GM12878 (cell line): Measurements from ENCODE around the gene OTUD5. TPM values are rescaled to one million over a fixed set of nuclear protein-coding genes. Genes with fewer than 3 reads are reported as not detected.

Source experiments
- BMI1 ChIP-seq: fragments of 450-650 bp; IDR thresholded peaks from 2 replicates; pipeline ENCODE4 v1.6.1; 2016; ENCODE audit warnings: mild to moderate bottlenecking, moderate library complexity, borderline replicate concordance
- EZH2 ChIP-seq: IDR thresholded peaks from 2 replicates; pipeline ENCODE4 v1.6.1; 2012; ENCODE audit warnings: low read depth, mild to moderate bottlenecking, control low read depth, inconsistent platforms, low read length, borderline replicate concordance; ENCODE audit not compliant: control insufficient read depth
- FOXM1 ChIP-seq: IDR thresholded peaks from 2 replicates; pipeline ENCODE4 v1.6.1; 2012; ENCODE audit warnings: low read depth, mild to moderate bottlenecking, inconsistent platforms, low read length, moderate library complexity
- GABPA ChIP-seq: IDR thresholded peaks from 2 replicates; pipeline ENCODE4 v1.6.1; 2014; ENCODE audit warnings: antibody characterized with exemption, low read depth, mild to moderate bottlenecking, inconsistent platforms
- POLR2AphosphoS2 ChIP-seq: IDR thresholded peaks from 2 replicates; pipeline ENCODE4 v1.6.1; 2011; ENCODE audit warnings: low read depth, mild to moderate bottlenecking, low read length, improper control_type of control experiment, moderate library complexity
- POLR2AphosphoS5 ChIP-seq: IDR thresholded peaks from 2 replicates; pipeline ENCODE4 v1.6.1; 2011; ENCODE audit warnings: mild to moderate bottlenecking, low read length, inconsistent platforms
- RBBP5 ChIP-seq: fragments of 200-600 bp; sonication (generic); conservative IDR thresholded peaks from 2 replicates; pipeline ENCODE4 v1.6.1; 2016
- RELA ChIP-seq: fragments of 450-650 bp; IDR thresholded peaks from 2 replicates; pipeline ENCODE4 v1.8.0; 2014; ENCODE audit warnings: borderline replicate concordance; ENCODE audit not compliant: partially characterized antibody
- SIX5 ChIP-seq: IDR thresholded peaks from 2 replicates; pipeline ENCODE4 v1.6.1; 2011; ENCODE audit warnings: mild to moderate bottlenecking, low read depth, low read length, moderate library complexity; ENCODE audit not compliant: severe bottlenecking
- STAT1 ChIP-seq: fragments of 450-650 bp; conservative IDR thresholded peaks from 2 replicates; pipeline ENCODE4 v1.6.1; 2014; ENCODE audit warnings: antibody characterized with exemption, mild to moderate bottlenecking
- YBX1 ChIP-seq: fragments of 450-650 bp; IDR thresholded peaks from 2 replicates; pipeline ENCODE4 v1.6.1; 2016; ENCODE audit warnings: antibody characterized with exemption
- ZZZ3 ChIP-seq: IDR thresholded peaks from 2 replicates; pipeline ENCODE4 v1.6.1; 2011; ENCODE audit warnings: low read depth; ENCODE audit not compliant: control insufficient read depth, insufficient read length
- polyA plus RNA-seq, 11 experiments: library from polyadenylated mRNA; depleted of rRNA in 4 of 11; unstranded in 6 of 11; stranded (reverse) in 5 of 11; fragments of >200 nt; fragmentation: Nextera tagmentation in 4 of 11; fragmentation: Illumina TruSeq in 1 of 11; extraction: Ambion mirVana in 4 of 11; extraction: Trizol in 1 of 11; gene quantifications; 1 replicate in 1 of 11; 2 replicates in 10 of 11; pipeline versions ENCODE4 v1.2.1 to v1.2.3, GENCODE V29; 2011 to 2016; ENCODE audit warnings: inconsistent platforms in 2 of 11, missing spikeins in 2 of 11, low read depth in 1 of 11
- total RNA-seq, 4 experiments: library from RNA; depleted of rRNA in 3 of 4; stranded (reverse); fragments of >200 nt in 3 of 4; fragmentation: Illumina TruSeq in 1 of 4; extraction: Trizol in 1 of 4; gene quantifications; 2 replicates each; pipeline versions ENCODE4 v1.2.1 to v1.2.3, GENCODE V29; 2013 to 2021
- TF ChIP-seq, protein P1 (sequence below): fragments of 450-650 bp; IDR thresholded peaks from 2 replicates; pipeline ENCODE4 v1.6.1; 2017; ENCODE audit warnings: mild to moderate bottlenecking, moderate library complexity
- TF ChIP-seq, protein P2 (sequence below): fragments of 450-650 bp; conservative IDR thresholded peaks from 2 replicates; pipeline ENCODE4 v1.6.1; 2017; ENCODE audit warnings: mild to moderate bottlenecking, moderate library complexity
- TF ChIP-seq, protein P3 (sequence below): fragments of 450-650 bp; IDR thresholded peaks from 2 replicates; pipeline ENCODE4 v1.6.1; 2018; ENCODE audit warnings: mild to moderate bottlenecking, low read depth, moderate library complexity; ENCODE audit not compliant: partially characterized antibody

The OTUD5 gene
- total and polyA plus RNA-seq, 10 of the 15 experiments (the other 5 are each of a cell fraction or from before 2014, with no cell fraction given), result 2.0 to 50.3 (median 22.7) TPM

DNA sequence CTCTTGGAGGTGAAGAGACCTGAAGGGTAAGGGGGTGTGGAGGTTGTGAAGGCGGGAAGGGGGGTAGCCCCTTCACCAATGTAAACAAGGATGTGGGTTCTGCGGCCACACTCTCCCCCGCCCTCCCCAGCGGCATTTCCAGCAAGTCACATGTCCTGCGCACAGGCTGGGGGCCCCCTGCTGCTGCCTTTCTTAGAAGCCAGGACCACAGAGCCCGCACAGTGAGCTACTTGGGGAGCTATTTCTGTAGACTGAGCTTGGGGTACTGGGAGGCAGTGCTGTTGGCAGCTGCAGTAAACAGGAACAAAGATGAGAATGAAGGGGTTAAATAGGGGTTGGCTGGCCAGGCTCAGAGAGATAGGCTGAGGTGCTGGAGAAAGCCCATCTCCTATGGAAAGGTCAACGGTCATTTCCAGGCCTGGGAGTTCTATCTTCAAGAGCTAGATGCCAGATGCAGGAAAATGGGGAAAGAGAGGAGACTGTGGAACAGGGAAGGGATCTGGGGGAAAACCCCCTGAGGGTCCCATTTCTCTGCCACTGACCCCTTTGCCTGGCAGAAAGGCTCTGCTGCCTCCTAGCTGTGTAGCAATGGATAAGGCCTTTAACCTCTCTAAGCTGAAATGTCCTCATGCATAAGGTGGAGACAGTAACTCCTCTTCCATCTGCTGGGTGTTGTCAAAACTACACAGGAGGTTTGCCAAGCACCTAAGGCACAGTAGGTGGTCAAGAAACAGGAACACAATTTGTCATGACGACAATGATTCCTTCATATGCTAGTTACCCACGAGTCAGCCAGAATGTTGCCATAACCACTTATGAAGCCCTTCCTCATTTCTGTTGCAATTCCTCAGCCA lies 20.1 kb downstream of the OTUD5 start (continued):
- TF ChIP-seq, protein P1, sequence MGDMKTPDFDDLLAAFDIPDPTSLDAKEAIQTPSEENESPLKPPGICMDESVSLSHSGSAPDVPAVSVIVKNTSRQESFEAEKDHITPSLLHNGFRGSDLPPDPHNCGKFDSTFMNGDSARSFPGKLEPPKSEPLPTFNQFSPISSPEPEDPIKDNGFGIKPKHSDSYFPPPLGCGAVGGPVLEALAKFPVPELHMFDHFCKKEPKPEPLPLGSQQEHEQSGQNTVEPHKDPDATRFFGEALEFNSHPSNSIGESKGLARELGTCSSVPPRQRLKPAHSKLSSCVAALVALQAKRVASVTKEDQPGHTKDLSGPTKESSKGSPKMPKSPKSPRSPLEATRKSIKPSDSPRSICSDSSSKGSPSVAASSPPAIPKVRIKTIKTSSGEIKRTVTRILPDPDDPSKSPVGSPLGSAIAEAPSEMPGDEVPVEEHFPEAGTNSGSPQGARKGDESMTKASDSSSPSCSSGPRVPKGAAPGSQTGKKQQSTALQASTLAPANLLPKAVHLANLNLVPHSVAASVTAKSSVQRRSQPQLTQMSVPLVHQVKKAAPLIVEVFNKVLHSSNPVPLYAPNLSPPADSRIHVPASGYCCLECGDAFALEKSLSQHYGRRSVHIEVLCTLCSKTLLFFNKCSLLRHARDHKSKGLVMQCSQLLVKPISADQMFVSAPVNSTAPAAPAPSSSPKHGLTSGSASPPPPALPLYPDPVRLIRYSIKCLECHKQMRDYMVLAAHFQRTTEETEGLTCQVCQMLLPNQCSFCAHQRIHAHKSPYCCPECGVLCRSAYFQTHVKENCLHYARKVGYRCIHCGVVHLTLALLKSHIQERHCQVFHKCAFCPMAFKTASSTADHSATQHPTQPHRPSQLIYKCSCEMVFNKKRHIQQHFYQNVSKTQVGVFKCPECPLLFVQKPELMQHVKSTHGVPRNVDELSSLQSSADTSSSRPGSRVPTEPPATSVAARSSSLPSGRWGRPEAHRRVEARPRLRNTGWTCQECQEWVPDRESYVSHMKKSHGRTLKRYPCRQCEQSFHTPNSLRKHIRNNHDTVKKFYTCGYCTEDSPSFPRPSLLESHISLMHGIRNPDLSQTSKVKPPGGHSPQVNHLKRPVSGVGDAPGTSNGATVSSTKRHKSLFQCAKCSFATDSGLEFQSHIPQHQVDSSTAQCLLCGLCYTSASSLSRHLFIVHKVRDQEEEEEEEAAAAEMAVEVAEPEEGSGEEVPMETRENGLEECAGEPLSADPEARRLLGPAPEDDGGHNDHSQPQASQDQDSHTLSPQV, result peak; percentile 21; the same call in 1 of the 2 replicates
- TF ChIP-seq GABPA (no peak; the same call in 1 of the 2 replicates), ZZZ3 (no peak), RBBP5 (no peak), POLR2AphosphoS2 (peak; percentile 82), YBX1 (no peak), STAT1 (no peak; the same call in 1 of the 2 replicates), EZH2 (no peak), FOXM1 (peak; percentile 86), POLR2AphosphoS5 (peak; percentile 77), RELA (peak; percentile 89), SIX5 (no peak), BMI1 (0 out of 2 replicates have a peak, but pooled peaks have one; percentile 15)
- TF ChIP-seq, protein P2, sequence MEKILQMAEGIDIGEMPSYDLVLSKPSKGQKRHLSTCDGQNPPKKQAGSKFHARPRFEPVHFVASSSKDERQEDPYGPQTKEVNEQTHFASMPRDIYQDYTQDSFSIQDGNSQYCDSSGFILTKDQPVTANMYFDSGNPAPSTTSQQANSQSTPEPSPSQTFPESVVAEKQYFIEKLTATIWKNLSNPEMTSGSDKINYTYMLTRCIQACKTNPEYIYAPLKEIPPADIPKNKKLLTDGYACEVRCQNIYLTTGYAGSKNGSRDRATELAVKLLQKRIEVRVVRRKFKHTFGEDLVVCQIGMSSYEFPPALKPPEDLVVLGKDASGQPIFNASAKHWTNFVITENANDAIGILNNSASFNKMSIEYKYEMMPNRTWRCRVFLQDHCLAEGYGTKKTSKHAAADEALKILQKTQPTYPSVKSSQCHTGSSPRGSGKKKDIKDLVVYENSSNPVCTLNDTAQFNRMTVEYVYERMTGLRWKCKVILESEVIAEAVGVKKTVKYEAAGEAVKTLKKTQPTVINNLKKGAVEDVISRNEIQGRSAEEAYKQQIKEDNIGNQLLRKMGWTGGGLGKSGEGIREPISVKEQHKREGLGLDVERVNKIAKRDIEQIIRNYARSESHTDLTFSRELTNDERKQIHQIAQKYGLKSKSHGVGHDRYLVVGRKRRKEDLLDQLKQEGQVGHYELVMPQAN, result no peak; the same call in 1 of the 2 replicates
- TF ChIP-seq, protein P3, sequence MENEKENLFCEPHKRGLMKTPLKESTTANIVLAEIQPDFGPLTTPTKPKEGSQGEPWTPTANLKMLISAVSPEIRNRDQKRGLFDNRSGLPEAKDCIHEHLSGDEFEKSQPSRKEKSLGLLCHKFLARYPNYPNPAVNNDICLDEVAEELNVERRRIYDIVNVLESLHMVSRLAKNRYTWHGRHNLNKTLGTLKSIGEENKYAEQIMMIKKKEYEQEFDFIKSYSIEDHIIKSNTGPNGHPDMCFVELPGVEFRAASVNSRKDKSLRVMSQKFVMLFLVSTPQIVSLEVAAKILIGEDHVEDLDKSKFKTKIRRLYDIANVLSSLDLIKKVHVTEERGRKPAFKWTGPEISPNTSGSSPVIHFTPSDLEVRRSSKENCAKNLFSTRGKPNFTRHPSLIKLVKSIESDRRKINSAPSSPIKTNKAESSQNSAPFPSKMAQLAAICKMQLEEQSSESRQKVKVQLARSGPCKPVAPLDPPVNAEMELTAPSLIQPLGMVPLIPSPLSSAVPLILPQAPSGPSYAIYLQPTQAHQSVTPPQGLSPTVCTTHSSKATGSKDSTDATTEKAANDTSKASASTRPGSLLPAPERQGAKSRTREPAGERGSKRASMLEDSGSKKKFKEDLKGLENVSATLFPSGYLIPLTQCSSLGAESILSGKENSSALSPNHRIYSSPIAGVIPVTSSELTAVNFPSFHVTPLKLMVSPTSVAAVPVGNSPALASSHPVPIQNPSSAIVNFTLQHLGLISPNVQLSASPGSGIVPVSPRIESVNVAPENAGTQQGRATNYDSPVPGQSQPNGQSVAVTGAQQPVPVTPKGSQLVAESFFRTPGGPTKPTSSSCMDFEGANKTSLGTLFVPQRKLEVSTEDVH, result peak; percentile 52
